Fibroblast of skin of back (primary cell): ENCODE results near the gene ERAP2.
"Not testable (repeated sequence)": the region's sequence is repeated elsewhere in the genome, so short reads cannot be mapped to it uniquely, and the experiment has no call there.

Experiments
- DNase-seq: peaks from one replicate; pipeline ENCODE4 v3.0.0-alpha.2; 2013

ERAP2 gene

GRCh38 chr5:96863949-96864584, 12.2 kb upstream of the ERAP2 start:
- DNase-seq, result no peak

GRCh38 chr5:96864922-96865530, 11.3 kb upstream of the ERAP2 start:
- no peak for DNase-seq

- DNase-seq, result peak; percentile 64
These were observed 7.5 kb upstream of the ERAP2 start for GRCh38 chr5:96868603-96869371.

- no peak for DNase-seq
These were observed 7.0 kb upstream of the ERAP2 start for GRCh38 chr5:96869372-96869641.

GRCh38 chr5:96870094-96871026, 5.9 kb upstream of the ERAP2 start:
- no peak for DNase-seq

GRCh38 chr5:96871027-96871399, 5.3 kb upstream of the ERAP2 start:
- DNase-seq, result no peak

GRCh38 chr5:96871686-96872085, 4.6 kb upstream of the ERAP2 start:
- DNase-seq, result no peak

GRCh38 chr5:96873449-96873848, 2.9 kb upstream of the ERAP2 start:
- DNase-seq, result no peak

GRCh38 chr5:96874631-96875030, 1.7 kb upstream of the ERAP2 start:
- DNase-seq, result no peak

- DNase-seq, result no peak
These were observed 459 bp upstream of the ERAP2 start for GRCh38 chr5:96875791-96876291.

- DNase-seq, result not testable (repeated sequence)
These were observed 723 bp downstream of the ERAP2 start for GRCh38 chr5:96876977-96877469.

- DNase-seq, result no peak
These were observed 3.4 kb downstream of the ERAP2 start for GRCh38 chr5:96879665-96880064.

GRCh38 chr5:96880444-96881164, 4.3 kb downstream of the ERAP2 start:
- peak; percentile 84 for DNase-seq

GRCh38 chr5:96881511-96882115, 5.3 kb downstream of the ERAP2 start:
- peak; percentile 79 for DNase-seq

- no peak for DNase-seq
These were observed 7.6 kb downstream of the ERAP2 start for GRCh38 chr5:96883871-96884270.

- no peak for DNase-seq
These were observed 8.7 kb downstream of the ERAP2 start for GRCh38 chr5:96884995-96885394.

- DNase-seq, result no peak
These were observed 9.4 kb downstream of the ERAP2 start for GRCh38 chr5:96885518-96886338.

- DNase-seq, result peak; percentile 82
These were observed 17.0 kb downstream of the ERAP2 start for GRCh38 chr5:96893342-96893741.

- DNase-seq, result no peak
These were observed 20.0 kb downstream of the ERAP2 start for GRCh38 chr5:96896276-96896675.

GRCh38 chr5:96896806-96897205, 20.5 kb downstream of the ERAP2 start:
- DNase-seq, result no peak

- DNase-seq, result no peak
These were observed 25.1 kb downstream of the ERAP2 start for GRCh38 chr5:96901384-96901783.
